Measurements from ENCODE around the gene DRC7.

The DRC7 gene

GRCh38 chr16:57648581-57649442 is 45.8 kb upstream of the DRC7 start:
- H3K9ac ChIP-seq (ENCODE audit: insufficient read length), result no peak overlapping the region
- TF ChIP-seq FOXP2 (optimal IDR thresholded peaks at IDR 0.05; ENCODE audit: control extremely low read depth, extremely low read length, insufficient read depth) (no peak), EZH2 (IDR thresholded peaks at IDR 0.05) (no peak), POLR2AphosphoS5 (IDR thresholded peaks at IDR 0.05; ENCODE audit: borderline replicate concordance, low read depth, low read length) (no peak)

GRCh38 chr16:57649443-57649751 is 45.2 kb upstream of the DRC7 start:
- Histone ChIP-seq H3K9me3 (ENCODE audit: low read depth, low read length) (no peaks in the 10 kb centered on the region), H3K27ac (no peak overlapping the region), H3K9ac (ENCODE audit: insufficient read length) (no peak overlapping the region), H3K4me3 (no peak overlapping the region), H3K36me3 (ENCODE audit: insufficient read depth, low read length) (no peaks in the 10 kb centered on the region)
- no peak for DNase-seq (ENCODE audit: low read depth, low spot score)
- no peak for TF ChIP-seq EZH2 (IDR thresholded peaks at IDR 0.05)
- TF ChIP-seq POLR2AphosphoS5 (IDR thresholded peaks at IDR 0.05; ENCODE audit: borderline replicate concordance, low read depth, low read length), result no peak
- no peak for TF ChIP-seq FOXP2 (optimal IDR thresholded peaks at IDR 0.05; ENCODE audit: control extremely low read depth, extremely low read length, insufficient read depth)

More at GRCh38 chr16:57648581-57649442, 45.8 kb upstream of the DRC7 start:
- no peak overlapping the region for H3K27ac ChIP-seq
- DNase-seq (ENCODE audit: low read depth, low spot score), result peak; percentile 14
- H3K9me3 ChIP-seq (ENCODE audit: low read depth, low read length), result no peaks in the 10 kb centered on the region
- no peaks in the 10 kb centered on the region for H3K36me3 ChIP-seq (ENCODE audit: insufficient read depth, low read length)
- H3K4me3 ChIP-seq, result no peak overlapping the region

DNA sequence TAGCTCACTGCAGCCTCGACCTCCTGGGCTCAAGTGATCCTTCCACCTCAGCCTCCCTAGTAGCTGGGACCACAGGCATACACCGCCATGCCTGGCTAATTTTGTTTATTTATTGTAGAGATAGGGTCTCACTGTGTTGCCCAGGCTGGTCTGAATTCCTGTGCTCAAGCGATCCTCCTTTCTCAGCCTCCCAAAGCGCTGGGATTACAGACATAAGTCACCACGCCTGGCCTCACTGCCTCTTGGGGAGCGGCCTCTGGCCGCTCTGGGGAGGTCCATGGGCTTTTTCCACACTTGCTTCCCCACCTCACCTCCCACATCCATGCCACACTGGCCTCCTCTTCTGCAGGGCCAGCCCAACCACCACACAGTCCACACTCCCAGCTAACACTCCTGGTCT is 44.8 kb upstream of the DRC7 start:
- TF ChIP-seq FOXP2 (optimal IDR thresholded peaks at IDR 0.05; ENCODE audit: control extremely low read depth, extremely low read length, insufficient read depth), result no peak
- no peak for TF ChIP-seq POLR2AphosphoS5 (IDR thresholded peaks at IDR 0.05; ENCODE audit: borderline replicate concordance, low read depth, low read length)
- no peak for TF ChIP-seq EZH2 (IDR thresholded peaks at IDR 0.05)
- Histone ChIP-seq H3K27ac (no peak overlapping the region), H3K4me3 (no peak overlapping the region), H3K36me3 (ENCODE audit: insufficient read depth, low read length) (no peaks in the 10 kb centered on the region), H3K9ac (ENCODE audit: insufficient read length) (no peak overlapping the region), H3K9me3 (ENCODE audit: low read depth, low read length) (no peaks in the 10 kb centered on the region)
- no peak for DNase-seq (ENCODE audit: low read depth, low spot score)

DNA sequence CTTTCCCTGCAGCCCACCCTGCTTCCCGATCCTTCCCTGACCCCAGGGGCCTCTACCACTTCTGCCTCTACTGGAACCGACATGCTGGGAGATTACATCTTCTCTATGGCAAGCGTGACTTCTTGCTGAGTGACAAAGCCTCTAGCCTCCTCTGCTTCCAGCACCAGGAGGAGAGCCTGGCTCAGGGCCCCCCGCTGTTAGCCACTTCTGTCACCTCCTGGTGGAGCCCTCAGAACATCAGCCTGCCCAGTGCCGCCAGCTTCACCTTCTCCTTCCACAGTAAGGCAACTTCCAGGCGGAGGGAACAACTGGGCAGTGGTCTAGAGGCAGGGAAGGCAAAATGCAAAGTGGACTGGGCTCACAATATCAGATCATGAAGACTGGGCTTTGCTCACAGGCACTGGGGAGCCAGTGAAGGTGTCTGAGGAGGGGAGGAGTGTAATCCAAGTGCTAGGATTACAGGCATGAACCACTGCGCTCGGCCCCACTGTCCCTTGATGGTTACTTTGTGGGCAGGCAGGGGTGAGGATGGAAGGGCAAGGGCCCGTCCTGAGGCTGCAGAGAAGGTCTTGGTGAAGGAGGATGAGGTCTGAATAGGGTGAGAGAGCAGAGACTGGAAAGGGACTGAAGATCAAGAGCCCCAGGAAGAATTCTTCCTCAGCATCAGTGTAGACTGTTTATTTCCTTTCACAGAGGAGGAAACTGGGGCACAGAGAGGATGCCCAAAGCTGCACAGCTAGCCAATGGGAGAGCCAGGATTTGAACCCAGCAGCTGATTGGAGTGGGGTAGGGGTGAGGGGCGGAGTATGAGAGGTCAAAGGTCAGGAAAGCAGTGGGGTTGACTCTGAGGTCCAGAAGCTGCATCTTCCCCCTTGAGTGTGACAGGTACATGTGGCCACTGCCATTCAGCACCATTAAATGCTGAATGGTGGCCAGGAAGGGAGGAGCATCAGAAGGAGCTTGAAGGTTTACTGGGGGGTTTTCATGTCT is 43.0 kb upstream of the DRC7 start:
- no peak for TF ChIP-seq FOXP2 (optimal IDR thresholded peaks at IDR 0.05; ENCODE audit: control extremely low read depth, extremely low read length, insufficient read depth)
- no peak for TF ChIP-seq EZH2 (IDR thresholded peaks at IDR 0.05)
- no peak for TF ChIP-seq POLR2AphosphoS5 (IDR thresholded peaks at IDR 0.05; ENCODE audit: borderline replicate concordance, low read depth, low read length)
- H3K4me3 ChIP-seq, result no peak overlapping the region
- no peaks in the 10 kb centered on the region for H3K36me3 ChIP-seq (ENCODE audit: insufficient read depth, low read length)
- no peak overlapping the region for H3K9ac ChIP-seq (ENCODE audit: insufficient read length)
- H3K27ac ChIP-seq, result no peak overlapping the region
- H3K9me3 ChIP-seq (ENCODE audit: low read depth, low read length), result no peaks in the 10 kb centered on the region
- no peak for DNase-seq (ENCODE audit: low read depth, low spot score)

GRCh38 chr16:57652695-57653471 is 41.7 kb upstream of the DRC7 start:
- no peak overlapping the region for H3K9ac ChIP-seq (ENCODE audit: insufficient read length)
- TF ChIP-seq POLR2AphosphoS5 (IDR thresholded peaks at IDR 0.05; ENCODE audit: borderline replicate concordance, low read depth, low read length) (no peak), FOXP2 (optimal IDR thresholded peaks at IDR 0.05; ENCODE audit: control extremely low read depth, extremely low read length, insufficient read depth) (no peak)
- no peak overlapping the region for H3K27ac ChIP-seq
- H3K36me3 ChIP-seq (ENCODE audit: insufficient read depth, low read length), result no peaks in the 10 kb centered on the region
- H3K4me3 ChIP-seq, result no peak overlapping the region
- DNase-seq (ENCODE audit: low read depth, low spot score), result no peak
- no peaks in the 10 kb centered on the region for H3K9me3 ChIP-seq (ENCODE audit: low read depth, low read length)

GRCh38 chr16:57653936-57654335 is 40.7 kb upstream of the DRC7 start:
- no peak for DNase-seq (ENCODE audit: low read depth, low spot score)
- no peak for TF ChIP-seq POLR2AphosphoS5 (IDR thresholded peaks at IDR 0.05; ENCODE audit: borderline replicate concordance, low read depth, low read length)
- Histone ChIP-seq H3K4me3 (no peak overlapping the region), H3K27ac (no peak overlapping the region), H3K9me3 (ENCODE audit: low read depth, low read length) (no peaks in the 10 kb centered on the region), H3K9ac (ENCODE audit: insufficient read length) (no peak overlapping the region), H3K36me3 (ENCODE audit: insufficient read depth, low read length) (no peaks in the 10 kb centered on the region)

DNA sequence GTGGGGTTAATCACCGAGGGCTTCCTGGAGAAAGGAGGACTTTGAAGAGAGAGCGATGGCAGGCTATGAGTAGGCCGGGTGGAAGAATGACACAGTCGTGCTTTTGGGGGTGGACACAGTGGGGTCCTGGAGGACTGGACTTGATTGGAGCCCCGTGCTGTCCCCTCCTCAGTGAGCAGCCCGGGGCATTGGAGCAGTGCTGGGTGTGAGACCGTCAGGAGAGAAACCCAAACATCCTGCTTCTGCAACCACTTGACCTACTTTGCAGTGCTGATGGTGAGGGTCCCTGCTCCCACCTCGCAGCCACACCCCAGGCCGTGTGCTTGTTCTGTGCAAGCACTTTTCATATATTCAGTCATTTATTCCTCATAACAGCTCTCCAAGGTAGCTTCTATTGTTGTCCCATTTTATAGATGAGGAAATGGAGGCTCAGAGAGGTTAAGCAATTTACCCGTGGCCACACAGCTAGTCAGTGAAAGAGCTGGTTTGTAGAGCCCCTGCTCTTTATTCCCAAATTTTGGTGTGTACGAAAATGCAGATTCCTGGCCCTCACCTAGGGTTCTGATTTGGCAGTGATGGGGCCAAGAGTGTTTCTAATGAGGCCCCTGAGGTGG is 38.2 kb upstream of the DRC7 start:
- TF ChIP-seq POLR2AphosphoS5 (IDR thresholded peaks at IDR 0.05; ENCODE audit: borderline replicate concordance, low read depth, low read length) (no peak), FOXP2 (optimal IDR thresholded peaks at IDR 0.05; ENCODE audit: control extremely low read depth, extremely low read length, insufficient read depth) (no peak), EZH2 (IDR thresholded peaks at IDR 0.05) (no peak)
- DNase-seq (ENCODE audit: low read depth, low spot score), result no peak
- no peaks in the 10 kb centered on the region for H3K36me3 ChIP-seq (ENCODE audit: insufficient read depth, low read length)
- H3K4me3 ChIP-seq, result no peak overlapping the region
- no peak overlapping the region for H3K9ac ChIP-seq (ENCODE audit: insufficient read length)
- no peaks in the 10 kb centered on the region for H3K9me3 ChIP-seq (ENCODE audit: low read depth, low read length)
- no peak overlapping the region for H3K27ac ChIP-seq
